ENCODE results near the gene KAT7. TPM values are rescaled to one million over a fixed set of nuclear protein-coding genes. Genes with fewer than 3 reads are reported as not detected.

KAT7 gene
- total RNA-seq, result 35.0 and 36.9 TPM in 2 replicates

DNA sequence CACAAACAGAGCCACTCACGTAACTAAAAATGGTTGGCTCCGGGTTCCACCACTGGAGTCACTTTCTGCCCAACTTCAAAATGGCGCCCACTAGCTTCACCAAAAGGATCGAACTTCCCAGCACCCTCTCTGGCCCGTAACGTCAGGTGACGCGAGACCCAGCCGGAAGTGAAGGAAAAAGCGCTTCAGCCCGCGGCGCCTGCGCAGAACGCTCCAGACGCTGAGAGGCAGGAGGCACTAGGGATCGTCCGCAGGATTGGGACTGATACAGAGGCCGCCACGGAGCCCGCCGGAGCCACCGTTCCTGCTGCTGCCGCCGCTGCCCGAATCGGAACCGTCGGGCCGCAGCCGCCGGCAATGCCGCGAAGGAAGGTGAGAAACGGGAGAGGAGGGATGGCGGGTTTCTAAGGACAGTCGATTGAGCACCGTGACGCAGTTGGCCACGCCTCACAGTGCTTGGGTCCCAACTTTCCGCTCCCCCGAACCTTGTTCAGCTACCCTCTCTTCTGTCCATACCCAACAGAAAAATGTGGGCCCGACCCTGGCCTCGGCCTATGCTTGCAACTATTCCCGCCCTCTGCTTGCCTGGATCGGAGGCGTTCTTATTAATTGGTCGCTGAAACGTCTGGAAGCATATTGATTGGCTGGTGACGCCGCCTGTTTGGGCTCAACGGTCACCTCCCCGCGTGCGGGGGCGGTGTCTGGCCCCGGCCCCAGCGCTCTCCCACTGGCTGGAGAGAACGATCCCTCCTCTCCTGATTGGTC lies at the start of gene KAT7:
Gene KAT7, plus strand, starts transcription at position 204 of the 765 bp plus-strand sequence. Its CDS starts 154 bp downstream, at position 358.

DNA sequence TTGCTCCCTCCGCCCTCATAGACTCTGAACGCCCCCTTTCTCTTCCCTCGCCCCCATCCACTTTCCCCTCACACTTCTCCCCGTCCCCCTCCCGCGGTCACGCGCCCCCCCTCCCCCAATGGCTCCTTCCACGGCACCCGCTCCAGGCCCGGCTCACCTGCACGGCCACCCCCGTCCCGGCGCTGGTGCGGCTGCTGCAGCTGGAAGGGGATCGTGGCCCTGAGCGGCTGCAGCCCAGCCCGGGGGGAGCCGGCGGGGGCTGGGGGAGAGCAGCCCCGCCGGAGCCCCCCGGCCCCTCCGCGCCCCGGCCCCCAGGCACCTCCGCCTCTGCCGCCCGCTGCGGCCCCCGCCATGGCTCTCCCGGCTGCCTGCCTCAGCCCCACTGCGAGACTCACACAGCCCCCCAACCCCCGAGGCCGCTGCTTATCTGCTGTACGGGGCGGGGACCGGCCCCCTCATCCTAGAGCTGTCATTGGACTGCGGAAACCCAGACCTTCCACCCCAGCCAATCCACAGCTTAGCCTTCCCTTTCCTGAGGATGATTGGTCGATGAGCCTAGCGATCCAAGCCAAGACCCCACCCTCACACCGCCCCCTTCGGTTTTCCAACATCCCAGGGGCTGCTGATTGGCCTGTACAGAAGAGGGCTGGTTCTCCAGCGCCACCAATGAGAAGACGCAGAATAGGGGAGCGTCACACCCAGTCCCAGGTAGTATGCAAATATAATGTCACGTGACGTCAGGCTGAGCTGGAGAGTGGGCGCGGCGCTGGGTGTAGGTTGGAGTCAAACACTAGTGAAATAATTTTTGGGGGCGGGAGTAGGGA lies 24.5 kb upstream of the KAT7 start, which contains the start of gene FAM117A:
Gene FAM117A, minus strand, starts transcription at position 397 of the 824 bp plus-strand sequence. Its CDS starts 44 bp downstream, at position 353.

GRCh38 chr17:49848019-49848473 lies 59.6 kb downstream of the KAT7 start, which contains the start of gene TAC4:
Gene TAC4, minus strand, starts transcription at chr17:49848069. Its CDS starts 52 bp downstream, at chr17:49848017.

Other genes starting within 250 kb of the KAT7 start
- gene NXPH3, start 212.8 kb upstream of the KAT7 start, total RNA-seq, result 0.22 and 0.57 TPM in 2 replicates
- gene SPOP, start 110.6 kb upstream of the KAT7 start, total RNA-seq, result 48.1 and 53.2 TPM in 2 replicates
- gene SLC35B1, start 80.7 kb upstream of the KAT7 start, total RNA-seq, result 75.2 and 202 TPM in 2 replicates
- 0.57 and 2.4 TPM in 2 replicates for gene FAM117A, start 24.6 kb upstream of the KAT7 start, total RNA-seq
- not detected in 2 replicates for gene TAC4, start 59.4 kb downstream of the KAT7 start, total RNA-seq
- gene DLX4, start 180.5 kb downstream of the KAT7 start, total RNA-seq, result not detected in 2 replicates
- not detected in 2 replicates for gene DLX3, start 206.5 kb downstream of the KAT7 start, total RNA-seq